Skeletal muscle satellite cell (primary cell): Measurements from ENCODE around the gene CHRM1.
A peak's percentile ranks its signal among the peaks of the same experiment; 100 is the strongest.

Experiments used
- H3K27me3 ChIP-seq: 2 replicates; pipeline ENCODE4 v1.7.0; 2013; ENCODE audit warnings: low read length; ENCODE audit not compliant: control insufficient read depth, insufficient read depth
- H3K36me3 ChIP-seq: 2 replicates; pipeline ENCODE4 v1.7.0; 2013; ENCODE audit warnings: mild to moderate bottlenecking, control low read depth, low read length; ENCODE audit not compliant: insufficient read depth
- H3K4me1 ChIP-seq: 2 replicates; pipeline ENCODE4 v1.7.0; 2013; ENCODE audit warnings: low read length; ENCODE audit not compliant: control insufficient read depth, insufficient read depth
- H3K4me2 ChIP-seq: 2 replicates; pipeline ENCODE4 v1.7.0; 2013; ENCODE audit warnings: mild to moderate bottlenecking, low read length
- H3K4me3 ChIP-seq: 2 replicates; pipeline ENCODE4 v1.7.0; 2013; ENCODE audit warnings: low read length
- H3K9ac ChIP-seq: 2 replicates; pipeline ENCODE4 v1.7.0; 2013; ENCODE audit warnings: mild to moderate bottlenecking, low read depth, low read length, moderate library complexity
- H3K9me3 ChIP-seq: replicated peaks from 2 replicates; pipeline ENCODE4 v1.7.0; 2013; ENCODE audit warnings: mild to moderate bottlenecking, control low read depth, low read length

CHRM1 gene

GRCh38 chr11:62895501-62895900, 25.7 kb downstream of the CHRM1 start:
- Histone ChIP-seq H3K27me3 (peaks cover 12% of the 10 kb centered on the region), H3K4me3 (no peak overlapping the region), H3K9me3 (no peaks in the 10 kb centered on the region), H3K4me1 (no peaks in the 10 kb centered on the region), H3K4me2 (no peak overlapping the region), H3K9ac (no peak overlapping the region), H3K36me3 (no peaks in the 10 kb centered on the region)

- no peaks in the 10 kb centered on the region for H3K27me3 ChIP-seq
- H3K9ac ChIP-seq: no peak overlapping the region
- H3K9me3 ChIP-seq: no peaks in the 10 kb centered on the region
- H3K4me3 ChIP-seq: no peak overlapping the region
- H3K4me2 ChIP-seq: no peak overlapping the region
- peaks cover 27% of the 10 kb centered on the region for H3K36me3 ChIP-seq
- H3K4me1 ChIP-seq: peaks cover 13% of the 10 kb centered on the region
Measured at GRCh38 chr11:62892077-62892922, 28.9 kb downstream of the CHRM1 start.

- peaks cover 52% of the 10 kb centered on the region for H3K36me3 ChIP-seq
- no peak overlapping the region for H3K4me2 ChIP-seq
- H3K27me3 ChIP-seq: no peaks in the 10 kb centered on the region
- peaks cover 25% of the 10 kb centered on the region for H3K4me1 ChIP-seq
- no peak overlapping the region for H3K4me3 ChIP-seq
- H3K9me3 ChIP-seq: no peaks in the 10 kb centered on the region
- no peak overlapping the region for H3K9ac ChIP-seq
Measured at GRCh38 chr11:62889484-62890437, 31.4 kb downstream of the CHRM1 start.

GRCh38 chr11:62889126-62889483, 32.1 kb downstream of the CHRM1 start:
- Histone ChIP-seq H3K27me3 (no peaks in the 10 kb centered on the region), H3K4me1 (peaks cover 30% of the 10 kb centered on the region), H3K4me2 (no peak overlapping the region), H3K4me3 (no peak overlapping the region), H3K9ac (no peak overlapping the region), H3K9me3 (no peaks in the 10 kb centered on the region), H3K36me3 (peaks cover 58% of the 10 kb centered on the region)

- Histone ChIP-seq H3K9ac (no peak overlapping the region), H3K36me3 (peaks cover 65% of the 10 kb centered on the region), H3K27me3 (no peaks in the 10 kb centered on the region), H3K4me2 (no peak overlapping the region), H3K4me1 (peaks cover 37% of the 10 kb centered on the region), H3K9me3 (no peaks in the 10 kb centered on the region), H3K4me3 (no peak overlapping the region)
Measured at GRCh38 chr11:62888406-62888805, 32.8 kb downstream of the CHRM1 start.

- no peaks in the 10 kb centered on the region for H3K9me3 ChIP-seq
- H3K27me3 ChIP-seq: no peaks in the 10 kb centered on the region
- H3K4me1 ChIP-seq: peaks cover 48% of the 10 kb centered on the region
- no peak overlapping the region for H3K9ac ChIP-seq
- peaks cover 83% of the 10 kb centered on the region for H3K36me3 ChIP-seq
- H3K4me3 ChIP-seq: no peak overlapping the region
- peak overlapping the region; percentile 65 for H3K4me2 ChIP-seq
Measured at GRCh38 chr11:62885137-62885750, 35.9 kb downstream of the CHRM1 start.

GRCh38 chr11:62883673-62884072, 37.5 kb downstream of the CHRM1 start:
- Histone ChIP-seq H3K9ac (peak overlapping the region; percentile 100), H3K9me3 (no peaks in the 10 kb centered on the region), H3K4me3 (peak overlapping the region; percentile 94), H3K4me2 (peak overlapping the region; percentile 84), H3K36me3 (peaks cover 70% of the 10 kb centered on the region), H3K27me3 (no peaks in the 10 kb centered on the region), H3K4me1 (peaks cover 48% of the 10 kb centered on the region)

- H3K4me1 ChIP-seq: peaks cover 44% of the 10 kb centered on the region
- H3K4me3 ChIP-seq: peak overlapping the region; percentile 94
- no peaks in the 10 kb centered on the region for H3K9me3 ChIP-seq
- no peaks in the 10 kb centered on the region for H3K27me3 ChIP-seq
- peak overlapping the region; percentile 84 for H3K4me2 ChIP-seq
- peak overlapping the region; percentile 100 for H3K9ac ChIP-seq
- peaks cover 63% of the 10 kb centered on the region for H3K36me3 ChIP-seq
Measured at GRCh38 chr11:62882788-62883501, 38.2 kb downstream of the CHRM1 start.

GRCh38 chr11:62882431-62882749, 38.8 kb downstream of the CHRM1 start:
- Histone ChIP-seq H3K4me3 (peak overlapping the region; percentile 94), H3K4me2 (peak overlapping the region; percentile 84), H3K27me3 (no peaks in the 10 kb centered on the region), H3K9ac (peak overlapping the region; percentile 100), H3K9me3 (no peaks in the 10 kb centered on the region), H3K36me3 (peaks cover 57% of the 10 kb centered on the region), H3K4me1 (peaks cover 44% of the 10 kb centered on the region)

GRCh38 chr11:62881579-62882430, 39.4 kb downstream of the CHRM1 start:
- H3K4me3 ChIP-seq: peak overlapping the region; percentile 94
- H3K9ac ChIP-seq: peak overlapping the region; percentile 100
- peaks cover 40% of the 10 kb centered on the region for H3K4me1 ChIP-seq
- no peaks in the 10 kb centered on the region for H3K27me3 ChIP-seq
- H3K4me2 ChIP-seq: peak overlapping the region; percentile 96
- H3K36me3 ChIP-seq: peaks cover 51% of the 10 kb centered on the region
- no peaks in the 10 kb centered on the region for H3K9me3 ChIP-seq
